Mucosa of descending colon (tissue), 3 donors: ENCODE results near the gene PLAU. TPM values are rescaled to one million over a fixed set of nuclear protein-coding genes. Genes with fewer than 3 reads are reported as not detected.
A peak's percentile ranks its signal among the peaks of the same experiment; 100 is the strongest.

Experiments
- ATAC-seq: fragments of 200-7000 bp; cut with Tn5 transposase; one replicate; pipeline ENCODE4 v1.9.1; 2020; ENCODE audit warnings: mild to moderate bottlenecking, moderate library complexity
- DNase-seq, 3 donors: peaks; one replicate each; pipeline ENCODE4 v3.0.0-alpha.2; 2020
- H3K36me3 ChIP-seq: fragments of 200-600 bp; one replicate; pipeline ENCODE4 v1.8.0; 2021; ENCODE audit warnings: low read depth, mild to moderate bottlenecking
- H3K4me1 ChIP-seq: fragments of 200-600 bp; one replicate; pipeline ENCODE4 v1.8.0; 2021; ENCODE audit warnings: low read depth, mild to moderate bottlenecking
- H3K4me3 ChIP-seq: fragments of 200-600 bp; one replicate; pipeline ENCODE4 v1.8.0; 2021; ENCODE audit warnings: mild to moderate bottlenecking
- H3K9me3 ChIP-seq: fragments of 200-600 bp; one replicate; pipeline ENCODE4 v1.8.0; 2021; ENCODE audit warnings: mild to moderate bottlenecking
- intact Hi-C, 2 donors: fragments of 100-400 bp; cut with DNase I in 1 of 2; cut with micrococcal nuclease in 1 of 2; formaldehyde crosslinking; loops; one replicate each; pipeline versions ENCODE4 v1.11.0 to v1.11.1; 2022; cut with DNase I, micrococcal nuclease
- total RNA-seq, 3 donors: library from RNA; stranded (reverse); fragmentation: NEBNext Ultra II Directional in 2 of 3; extraction: Animal tissue kit (Norgen Biotek cat#: 25700) in 2 of 3; gene quantifications; one replicate each; pipeline versions ENCODE4 v1.2.1 to v1.2.4, GENCODE V29; 2021 to 2023
- TF ChIP-seq, protein P1 (sequence below): fragments of 200-600 bp; IDR thresholded peaks from one replicate; pipeline ENCODE4 v1.8.0; 2022; ENCODE audit warnings: antibody characterized with exemption, mild to moderate bottlenecking
- donor health status: DM: no; HTN: no; CAD: no; lungs with moderate emphysema.
- donor health status: DM: no; HTN: no; CAD: no.
- donor health status: DM: no; HTN: yes; CAD: no.

The PLAU gene
- total RNA-seq, 3 donors from 2014 or later, result 4.6 to 10.3 (median 5.8) TPM

DNA sequence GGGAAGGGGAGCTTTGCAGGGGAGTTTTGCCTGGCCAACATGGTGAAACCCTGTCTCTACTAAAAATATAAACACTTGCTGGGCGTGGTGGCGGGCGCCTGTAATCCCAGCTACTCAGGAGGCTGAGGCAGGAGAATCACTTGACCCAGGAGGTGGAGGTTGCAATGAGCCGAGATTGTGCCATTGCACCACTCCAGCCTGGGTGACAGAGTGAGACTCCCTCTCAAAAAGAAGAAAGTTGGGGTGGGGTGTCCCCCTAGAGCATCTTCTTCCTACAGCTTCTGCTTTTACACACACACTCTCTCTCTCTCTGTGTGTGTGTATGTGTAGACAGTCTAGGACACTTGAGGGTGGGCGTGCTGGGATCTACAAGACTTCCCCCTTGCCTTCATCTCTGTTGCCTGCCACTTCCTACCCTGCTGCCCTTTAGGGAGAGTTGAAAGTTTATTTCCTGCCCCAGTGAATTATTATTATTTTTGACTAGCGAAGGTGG, 21.7 kb downstream of the PLAU start:
- Histone ChIP-seq H3K9me3 (no peaks in the 10 kb centered on the region), H3K4me1 (peaks cover 3% of the 10 kb centered on the region), H3K4me3 (no peak overlapping the region), H3K36me3 (no peaks in the 10 kb centered on the region)
- ATAC-seq (peak; percentile 17), DNase-seq (no peak)
- TF ChIP-seq, protein P1, sequence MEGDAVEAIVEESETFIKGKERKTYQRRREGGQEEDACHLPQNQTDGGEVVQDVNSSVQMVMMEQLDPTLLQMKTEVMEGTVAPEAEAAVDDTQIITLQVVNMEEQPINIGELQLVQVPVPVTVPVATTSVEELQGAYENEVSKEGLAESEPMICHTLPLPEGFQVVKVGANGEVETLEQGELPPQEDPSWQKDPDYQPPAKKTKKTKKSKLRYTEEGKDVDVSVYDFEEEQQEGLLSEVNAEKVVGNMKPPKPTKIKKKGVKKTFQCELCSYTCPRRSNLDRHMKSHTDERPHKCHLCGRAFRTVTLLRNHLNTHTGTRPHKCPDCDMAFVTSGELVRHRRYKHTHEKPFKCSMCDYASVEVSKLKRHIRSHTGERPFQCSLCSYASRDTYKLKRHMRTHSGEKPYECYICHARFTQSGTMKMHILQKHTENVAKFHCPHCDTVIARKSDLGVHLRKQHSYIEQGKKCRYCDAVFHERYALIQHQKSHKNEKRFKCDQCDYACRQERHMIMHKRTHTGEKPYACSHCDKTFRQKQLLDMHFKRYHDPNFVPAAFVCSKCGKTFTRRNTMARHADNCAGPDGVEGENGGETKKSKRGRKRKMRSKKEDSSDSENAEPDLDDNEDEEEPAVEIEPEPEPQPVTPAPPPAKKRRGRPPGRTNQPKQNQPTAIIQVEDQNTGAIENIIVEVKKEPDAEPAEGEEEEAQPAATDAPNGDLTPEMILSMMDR, result no peak
- intact Hi-C loops, result no loop called here

DNA sequence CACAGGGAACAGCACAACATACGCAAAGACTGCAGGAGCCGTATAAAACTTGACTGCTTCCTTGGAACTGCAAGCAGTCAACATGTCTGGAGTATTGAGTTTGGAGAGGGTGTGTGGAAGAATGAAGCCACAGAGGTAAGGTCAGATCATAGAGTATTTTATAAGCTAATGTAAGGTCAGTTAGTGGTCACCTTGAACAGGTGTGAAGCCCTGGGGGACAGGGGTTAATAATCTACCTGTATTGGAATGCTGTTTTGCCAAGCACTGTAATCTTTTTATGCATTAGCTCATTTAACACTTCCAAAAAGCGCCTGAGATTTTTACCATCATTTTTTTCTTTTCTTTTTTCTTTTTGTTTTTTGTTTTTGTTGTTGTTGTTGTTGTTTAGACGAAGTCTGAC, 23.1 kb downstream of the PLAU start:
- Histone ChIP-seq H3K36me3 (no peaks in the 10 kb centered on the region), H3K9me3 (no peaks in the 10 kb centered on the region), H3K4me1 (peaks cover 3% of the 10 kb centered on the region), H3K4me3 (no peak overlapping the region)
- TF ChIP-seq, protein P1, result no peak
- intact Hi-C loops, result no loop called here
- ATAC-seq, result no peak
- no peak for DNase-seq

DNA sequence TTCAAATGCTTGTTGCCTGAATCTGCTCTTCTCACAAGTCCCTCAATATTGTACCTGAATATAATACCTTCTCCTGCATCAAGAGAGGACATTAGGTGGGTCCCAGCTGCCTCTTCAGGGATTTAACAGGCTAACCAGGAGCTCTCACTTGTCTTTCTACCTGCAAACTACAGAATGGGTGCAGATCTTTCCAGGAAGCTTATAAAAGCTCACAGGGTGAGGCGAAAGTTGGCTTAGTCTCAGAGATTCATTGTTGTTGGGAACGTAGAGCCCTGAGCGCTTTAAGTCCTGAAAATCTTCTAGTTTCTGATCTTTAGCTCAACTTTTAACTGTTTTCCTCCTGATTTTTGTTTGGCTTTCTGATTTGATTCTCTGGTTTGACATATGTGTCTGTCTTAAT, 25.0 kb downstream of the PLAU start:
- H3K36me3 ChIP-seq, result no peaks in the 10 kb centered on the region
- peaks cover 3% of the 10 kb centered on the region for H3K4me1 ChIP-seq
- DNase-seq (no peak), ATAC-seq (peak; percentile 31)
- no peak overlapping the region for H3K4me3 ChIP-seq
- intact Hi-C loops, result no loop called here
- no peaks in the 10 kb centered on the region for H3K9me3 ChIP-seq
- TF ChIP-seq, protein P1, result no peak

DNA sequence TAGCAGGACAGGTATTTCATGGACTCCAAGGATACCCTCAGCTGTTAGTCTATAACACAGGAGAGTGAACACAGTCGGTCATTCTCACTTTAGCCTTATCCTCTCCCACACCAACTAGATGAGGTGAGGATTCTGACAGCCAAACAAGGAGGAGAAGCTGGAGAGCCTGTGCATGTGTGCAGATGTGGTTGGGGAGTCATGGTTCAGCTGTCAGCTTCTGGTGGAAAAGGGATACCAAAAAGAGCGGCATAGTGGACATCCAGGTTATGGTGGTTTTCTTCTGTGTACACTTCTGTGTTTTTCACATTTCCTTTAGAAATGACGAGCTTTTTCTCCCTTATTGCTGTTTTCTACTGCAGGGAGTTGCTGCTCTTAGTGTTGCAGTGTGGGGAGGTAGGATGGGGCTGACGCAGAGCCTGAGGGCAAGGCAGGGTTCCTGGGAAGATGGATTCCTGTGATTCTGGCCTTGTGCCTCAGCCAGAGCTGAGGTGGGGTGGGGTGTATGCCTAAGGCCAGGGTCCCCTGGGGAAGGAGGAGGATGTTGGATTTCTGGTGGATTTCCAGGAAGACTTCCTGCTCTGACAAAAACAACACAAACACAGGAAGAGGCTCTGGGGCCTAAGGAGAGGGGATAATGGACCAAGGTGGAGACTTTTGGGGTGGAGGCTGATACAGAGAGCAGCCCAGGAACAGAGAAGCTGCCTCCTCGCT, 26.6 kb downstream of the PLAU start:
- TF ChIP-seq, protein P1, result no peak
- intact Hi-C loops, result no loop called here
- no peak for ATAC-seq

DNA sequence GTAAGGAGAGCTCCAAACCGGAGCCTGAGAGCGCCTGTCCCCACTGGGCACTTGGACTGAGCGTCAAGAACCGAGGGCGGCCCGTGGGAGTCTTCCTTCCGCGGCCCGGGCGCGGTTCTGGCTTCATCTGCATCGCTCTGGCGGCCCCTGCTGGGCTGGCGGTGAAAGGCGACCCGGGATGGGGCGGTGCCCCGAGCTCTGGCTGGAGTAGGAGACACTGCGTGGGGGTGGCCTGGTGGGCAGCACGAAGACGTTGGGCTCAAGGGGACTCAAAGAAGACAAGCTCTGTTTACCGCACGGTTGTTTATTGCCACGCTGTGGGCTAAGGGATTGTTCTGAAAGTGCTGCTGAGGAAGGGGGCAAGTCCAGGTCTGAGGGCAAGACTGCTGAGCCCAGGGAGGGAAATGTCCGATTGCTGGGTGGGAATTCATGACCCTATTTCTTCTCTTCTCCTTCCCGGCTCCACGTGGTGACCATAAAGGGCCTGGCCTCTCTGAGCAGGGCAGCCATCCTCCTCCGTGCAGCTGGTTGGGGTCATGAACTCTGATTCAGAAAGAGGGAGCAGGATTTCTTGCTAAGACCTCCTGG, 29.8 kb downstream of the PLAU start:
- Histone ChIP-seq H3K36me3 (no peaks in the 10 kb centered on the region), H3K4me3 (no peak overlapping the region), H3K4me1 (no peaks in the 10 kb centered on the region), H3K9me3 (no peaks in the 10 kb centered on the region)
- peak; percentile 89 to 92 (median 91) for DNase-seq
- ATAC-seq, result peak; percentile 98
- intact Hi-C loops, result loop anchor here (5.0 kb wide), 2 partner anchors 48 to 53 kb away; no protein-coding TSS in a partner anchor
- TF ChIP-seq, protein P1, result peak; percentile 83

More for the DNA sequence above, 26.6 kb downstream of the PLAU start:
- Histone ChIP-seq H3K36me3 (no peaks in the 10 kb centered on the region), H3K4me1 (no peaks in the 10 kb centered on the region), H3K9me3 (no peaks in the 10 kb centered on the region), H3K4me3 (no peak overlapping the region)
- no peak for DNase-seq
